IMR-90 (cell line): ENCODE results near the gene TNS3.

Experiments used
- CEBPB ChIP-seq: IDR thresholded peaks from 2 replicates; pipeline ENCODE4 v1.6.1; 2012; ENCODE audit warnings: low read depth, low read length, improper control_type of control experiment
- FOS ChIP-seq: fragments of 150-350 bp; IDR thresholded peaks from 2 replicates; pipeline ENCODE4 v1.6.1; 2016; ENCODE audit warnings: low read depth, low read length
- POLR2A ChIP-seq: IDR thresholded peaks from 2 replicates; pipeline ENCODE4 v1.6.1; 2012; ENCODE audit warnings: mild to moderate bottlenecking, low read depth, low read length
- RFX5 ChIP-seq: IDR thresholded peaks from 2 replicates; pipeline ENCODE4 v1.8.0; 2012; ENCODE audit warnings: low read depth, mild to moderate bottlenecking, low read length, moderate library complexity
- SMC3 ChIP-seq: fragments of 150-350 bp; IDR thresholded peaks from 2 replicates; pipeline ENCODE4 v1.6.1; 2016; ENCODE audit warnings: low read depth, mild to moderate bottlenecking, antibody characterized with exemption, low read length, moderate library complexity
- TF ChIP-seq, protein P1 (sequence below): conservative IDR thresholded peaks from 2 replicates; pipeline ENCODE4 v1.5.1; 2012; ENCODE audit warnings: mild to moderate bottlenecking, low read depth, low read length, improper control_type of control experiment

DNA sequence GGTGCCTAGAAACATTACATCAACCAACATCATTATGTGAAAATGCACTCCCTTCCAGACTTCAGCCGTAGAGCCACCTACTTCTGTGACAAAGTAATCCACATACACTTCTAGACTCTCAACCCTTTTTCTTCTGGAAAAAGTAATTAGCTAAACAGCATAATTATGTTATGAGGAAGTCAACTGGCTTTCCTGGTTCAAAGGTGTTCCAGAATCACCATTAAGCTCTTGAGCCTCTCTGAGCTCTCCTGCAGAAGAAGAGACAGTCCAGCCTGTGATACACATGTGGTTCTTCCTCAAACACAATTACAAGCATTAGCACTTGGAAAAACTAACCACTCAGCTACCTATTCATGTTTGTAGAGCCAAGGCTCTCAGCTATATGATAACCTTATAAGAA, 52.5 kb downstream of the TNS3 start:
- TF ChIP-seq POLR2A (no peak), CEBPB (no peak), SMC3 (no peak), FOS (no peak), RFX5 (no peak)
- TF ChIP-seq, protein P1, sequence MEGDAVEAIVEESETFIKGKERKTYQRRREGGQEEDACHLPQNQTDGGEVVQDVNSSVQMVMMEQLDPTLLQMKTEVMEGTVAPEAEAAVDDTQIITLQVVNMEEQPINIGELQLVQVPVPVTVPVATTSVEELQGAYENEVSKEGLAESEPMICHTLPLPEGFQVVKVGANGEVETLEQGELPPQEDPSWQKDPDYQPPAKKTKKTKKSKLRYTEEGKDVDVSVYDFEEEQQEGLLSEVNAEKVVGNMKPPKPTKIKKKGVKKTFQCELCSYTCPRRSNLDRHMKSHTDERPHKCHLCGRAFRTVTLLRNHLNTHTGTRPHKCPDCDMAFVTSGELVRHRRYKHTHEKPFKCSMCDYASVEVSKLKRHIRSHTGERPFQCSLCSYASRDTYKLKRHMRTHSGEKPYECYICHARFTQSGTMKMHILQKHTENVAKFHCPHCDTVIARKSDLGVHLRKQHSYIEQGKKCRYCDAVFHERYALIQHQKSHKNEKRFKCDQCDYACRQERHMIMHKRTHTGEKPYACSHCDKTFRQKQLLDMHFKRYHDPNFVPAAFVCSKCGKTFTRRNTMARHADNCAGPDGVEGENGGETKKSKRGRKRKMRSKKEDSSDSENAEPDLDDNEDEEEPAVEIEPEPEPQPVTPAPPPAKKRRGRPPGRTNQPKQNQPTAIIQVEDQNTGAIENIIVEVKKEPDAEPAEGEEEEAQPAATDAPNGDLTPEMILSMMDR = no peak
